Psoas muscle (tissue), 8 donors: ENCODE data around the gene PIGL. TPM values are rescaled to one million over a fixed set of nuclear protein-coding genes. Genes with fewer than 3 reads are reported as not detected.
"Not testable (repeated sequence)": the region's sequence is repeated elsewhere in the genome, so short reads cannot be mapped to it uniquely, and the experiment has no call there.

Experiments used
- ATAC-seq, 4 donors: fragments of 200-7000 bp; cut with Tn5 transposase; one replicate each; pipeline ENCODE4 v1.9.1; 2020; ENCODE audit warnings: moderate library complexity in 3 of 4, mild to moderate bottlenecking in 2 of 4
- DNase-seq, 2 donors: peaks; one replicate each; pipeline ENCODE4 v3.0.0-alpha.2; 2020
- H3K27ac ChIP-seq: fragments of 200-600 bp; one replicate; pipeline ENCODE4 v1.8.0; 2022
- H3K27me3 ChIP-seq, 3 donors: fragments of 200-600 bp in 1 of 3; one replicate each; pipeline versions ENCODE4 v1.6.1 to v1.8.0; 2013 to 2022; ENCODE audit warnings: low read length in 2 of 3, mild to moderate bottlenecking in 2 of 3, moderate library complexity in 1 of 3; ENCODE audit not compliant: insufficient read depth in 3 of 3
- H3K36me3 ChIP-seq, 2 donors: fragments of 200-600 bp in 1 of 2; one replicate each; pipeline versions ENCODE4 v1.6.1 to v1.8.0; 2013 to 2022; ENCODE audit warnings: low read depth in 1 of 2, mild to moderate bottlenecking in 1 of 2, moderate library complexity in 1 of 2; ENCODE audit not compliant: insufficient read depth in 1 of 2
- H3K4me1 ChIP-seq: fragments of 200-600 bp; one replicate; pipeline ENCODE4 v1.8.0; 2022
- H3K4me3 ChIP-seq: fragments of 200-600 bp; one replicate; pipeline ENCODE4 v1.8.0; 2022; ENCODE audit warnings: mild to moderate bottlenecking
- H3K9me3 ChIP-seq: fragments of 200-600 bp; one replicate; pipeline ENCODE4 v1.8.0; 2022
- WGBS, 3 donors: extraction: QIAGEN DNeasy Blood & Tissue Kit; methylation state at CpG; one replicate each; pipeline versions ENCODE4 v1.1.6 to v1.1.7; 2013; 5-methylcytosine and 5-hydroxymethylcytosine counted together
- intact Hi-C, 2 donors: fragments of 100-400 bp; cut with DNase I; formaldehyde crosslinking; loops; one replicate each; pipeline versions ENCODE4 v1.11.0 to v1.14.2; 2022
- polyA plus RNA-seq, 3 donors: library from polyadenylated mRNA; stranded (reverse); fragments of 200-250 nt; gene quantifications; one replicate each; pipeline ENCODE4 v1.2.3, GENCODE V29; 2013
- total RNA-seq, 4 donors: library from RNA; stranded (reverse); fragmentation: NEBNext Ultra II Directional in 2 of 4; extraction: Animal tissue kit (Norgen Biotek cat#: 25700) in 2 of 4; gene quantifications; one replicate each; pipeline versions ENCODE4 v1.2.1 to v1.2.4, GENCODE V29; 2021 to 2023
- TF ChIP-seq, protein P1 (sequence below): fragments of 200-600 bp; IDR thresholded peaks from one replicate; pipeline ENCODE4 v1.8.0; 2022; ENCODE audit warnings: antibody characterized with exemption
- donor health status: healthy with polysubstance abuse.
- donor health status: DM: no; HTN: no; CAD: no; lungs with moderate emphysema.
- donor health status: Bipolar disorder and iron deficiency.
- donor health status: healthy.
- donor health status: DM: yes; HTN: yes; CAD: no.
- donor health status: DM: no; HTN: no; CAD: no.
- donor health status: DM: no; HTN: no; CAD: no.
- donor health status: DM: yes; HTN: yes; CAD: no.

The PIGL gene
- total and polyA plus RNA-seq, 7 donors, result 3.8 to 13.2 (median 8.3) TPM

DNA sequence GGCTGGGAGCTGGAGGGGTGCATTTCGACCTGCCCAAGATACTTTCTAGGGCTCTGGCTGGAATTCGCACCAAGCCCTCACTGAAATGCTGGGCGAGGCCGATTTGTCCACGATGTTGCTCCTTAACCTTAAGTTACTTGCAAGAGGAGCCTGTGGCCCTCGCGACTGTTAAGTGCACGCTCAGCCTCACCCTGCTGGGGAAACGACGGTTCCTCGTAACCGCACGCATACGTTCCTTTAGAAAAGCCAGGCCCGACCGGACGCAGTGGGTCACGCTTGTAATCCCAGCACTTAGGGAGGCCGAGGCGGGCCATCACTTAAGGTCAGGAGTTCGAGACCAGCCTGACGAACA is 1.1 kb upstream of the PIGL start:
- no peaks in the 10 kb centered on the region for H3K27me3 ChIP-seq
- H3K36me3 ChIP-seq, result no peaks in the 10 kb centered on the region
- intact Hi-C loops, result no loop called here
- H3K27ac ChIP-seq, result peak overlapping the region; percentile 98
- peak overlapping the region; percentile 99 for H3K4me3 ChIP-seq
- 7 to 9% (median 8%) methylated on average over 22 of the region's 22 CpGs for WGBS, 3 donors
- H3K4me1 ChIP-seq, result peaks cover 41% of the 10 kb centered on the region
- TF ChIP-seq, protein P1, sequence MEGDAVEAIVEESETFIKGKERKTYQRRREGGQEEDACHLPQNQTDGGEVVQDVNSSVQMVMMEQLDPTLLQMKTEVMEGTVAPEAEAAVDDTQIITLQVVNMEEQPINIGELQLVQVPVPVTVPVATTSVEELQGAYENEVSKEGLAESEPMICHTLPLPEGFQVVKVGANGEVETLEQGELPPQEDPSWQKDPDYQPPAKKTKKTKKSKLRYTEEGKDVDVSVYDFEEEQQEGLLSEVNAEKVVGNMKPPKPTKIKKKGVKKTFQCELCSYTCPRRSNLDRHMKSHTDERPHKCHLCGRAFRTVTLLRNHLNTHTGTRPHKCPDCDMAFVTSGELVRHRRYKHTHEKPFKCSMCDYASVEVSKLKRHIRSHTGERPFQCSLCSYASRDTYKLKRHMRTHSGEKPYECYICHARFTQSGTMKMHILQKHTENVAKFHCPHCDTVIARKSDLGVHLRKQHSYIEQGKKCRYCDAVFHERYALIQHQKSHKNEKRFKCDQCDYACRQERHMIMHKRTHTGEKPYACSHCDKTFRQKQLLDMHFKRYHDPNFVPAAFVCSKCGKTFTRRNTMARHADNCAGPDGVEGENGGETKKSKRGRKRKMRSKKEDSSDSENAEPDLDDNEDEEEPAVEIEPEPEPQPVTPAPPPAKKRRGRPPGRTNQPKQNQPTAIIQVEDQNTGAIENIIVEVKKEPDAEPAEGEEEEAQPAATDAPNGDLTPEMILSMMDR, result no peak
- peak; percentile 36 to 52 (median 45) for ATAC-seq
- no peak for DNase-seq
- no peaks in the 10 kb centered on the region for H3K9me3 ChIP-seq

DNA sequence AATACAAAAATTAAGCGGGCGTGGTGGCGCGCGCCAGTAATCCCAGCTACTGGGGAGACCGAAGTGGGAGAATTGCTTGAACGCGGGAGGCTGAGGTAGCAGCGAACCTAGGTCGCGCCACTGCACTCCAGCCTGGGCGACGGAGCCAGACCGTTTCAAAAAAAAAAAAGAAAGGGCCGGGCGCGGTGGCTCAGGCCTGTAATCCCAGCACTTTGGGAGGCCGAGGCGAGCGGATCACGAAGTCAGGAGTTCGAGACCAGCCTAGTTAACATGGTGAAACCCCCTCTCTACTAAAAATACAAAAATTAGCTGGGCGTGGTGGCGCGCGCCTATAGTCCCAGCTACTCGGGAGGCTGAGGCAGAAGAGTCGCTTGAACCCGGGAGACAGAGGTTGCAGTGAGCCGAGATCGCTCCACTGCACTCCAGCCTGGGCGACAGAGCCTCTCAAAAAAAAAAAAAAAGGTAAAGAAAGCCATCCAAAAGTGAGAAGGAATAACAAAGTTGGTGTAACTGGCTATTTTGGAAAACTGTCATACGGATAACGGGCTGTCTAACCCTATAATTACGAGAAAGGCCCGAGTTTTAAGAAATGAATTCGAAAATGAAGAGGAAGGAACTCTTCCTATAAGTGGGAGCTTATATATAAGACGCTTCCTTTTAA is 539 bp upstream of the PIGL start:
- H3K27ac ChIP-seq, result peak overlapping the region; percentile 98
- DNase-seq, H3K36me3 ChIP-seq, H3K9me3 ChIP-seq, H3K27me3 ChIP-seq, ATAC-seq, intact Hi-C loops: not testable (repeated sequence)
- peak overlapping the region; percentile 99 for H3K4me3 ChIP-seq
- WGBS, 3 donors, result 70% methylated on average over 32 to 38 of the region's 38 CpGs
- H3K4me1 ChIP-seq, result peaks cover 36% of the 10 kb centered on the region

DNA sequence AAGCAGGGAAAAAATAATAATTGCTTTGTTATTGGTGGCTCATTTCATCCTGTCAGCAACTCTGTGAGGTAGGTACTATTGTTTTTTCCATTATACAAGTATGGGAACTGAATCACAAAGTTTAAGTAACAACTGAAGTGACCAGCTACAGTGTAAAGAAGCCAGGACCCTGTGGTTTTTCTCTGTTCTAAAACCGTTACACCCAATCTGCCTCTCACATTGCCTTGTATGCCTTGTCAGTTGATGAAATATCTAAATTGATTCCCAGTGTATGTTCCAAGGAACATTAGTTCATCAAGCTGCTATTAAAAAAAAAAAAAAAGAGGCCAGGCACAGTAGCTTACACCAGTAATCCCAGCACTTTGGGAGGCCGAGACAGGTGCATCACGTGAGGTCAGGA is 5.4 kb downstream of the PIGL start:
- intact Hi-C loops, result no loop called here
- ATAC-seq (no peak), DNase-seq (no peak)
- Histone ChIP-seq H3K9me3 (no peaks in the 10 kb centered on the region), H3K4me1 (peaks cover 12% of the 10 kb centered on the region), H3K36me3 (no peaks in the 10 kb centered on the region), H3K27ac (no peak overlapping the region), H3K4me3 (no peak overlapping the region), H3K27me3 (no peaks in the 10 kb centered on the region)
- WGBS, 3 donors, result 80 to 94% (median 85%) methylated on average over 3 of the region's 3 CpGs
- TF ChIP-seq, protein P1, result no peak

DNA sequence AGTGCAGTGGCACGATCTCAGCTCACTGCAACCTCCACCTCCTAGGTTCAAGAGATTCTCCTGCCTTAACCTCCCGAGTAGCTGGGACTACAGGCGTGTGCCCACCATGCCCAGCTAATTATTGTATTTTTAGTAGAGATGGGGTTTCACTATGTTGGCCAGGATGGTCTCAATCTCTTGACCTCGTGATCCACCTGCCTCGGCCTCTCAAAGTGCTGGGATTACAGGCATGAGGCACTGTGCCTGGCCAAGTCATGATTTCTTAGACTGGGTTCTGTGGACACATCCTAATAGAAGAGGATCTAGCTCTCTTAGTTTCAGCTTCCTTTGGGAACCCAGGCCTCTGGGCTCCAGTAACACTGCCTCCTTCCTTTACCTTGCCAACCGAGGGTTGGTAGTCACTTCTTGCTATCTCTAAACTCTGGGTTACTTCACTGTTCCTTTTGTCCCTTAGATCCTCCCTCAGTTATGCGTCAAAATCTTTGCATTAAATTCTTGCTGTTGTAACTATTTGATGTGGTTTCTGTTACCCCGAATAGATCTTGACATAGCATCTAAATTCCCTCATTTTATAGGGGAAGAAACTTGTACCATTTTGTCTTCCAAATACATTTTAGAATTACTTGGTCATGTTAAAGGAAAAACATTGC is 13.0 kb downstream of the PIGL start:
- ATAC-seq, H3K4me1 ChIP-seq, H3K4me3 ChIP-seq, H3K9me3 ChIP-seq, intact Hi-C loops, H3K27ac ChIP-seq, DNase-seq, H3K27me3 ChIP-seq: not testable (repeated sequence)
- WGBS, 3 donors, result 73 to 91% (median 76%) methylated on average over 8 of the region's 8 CpGs
- H3K36me3 ChIP-seq, result peaks cover 0 to 14% of the 10 kb centered on the region in 2 donors

DNA sequence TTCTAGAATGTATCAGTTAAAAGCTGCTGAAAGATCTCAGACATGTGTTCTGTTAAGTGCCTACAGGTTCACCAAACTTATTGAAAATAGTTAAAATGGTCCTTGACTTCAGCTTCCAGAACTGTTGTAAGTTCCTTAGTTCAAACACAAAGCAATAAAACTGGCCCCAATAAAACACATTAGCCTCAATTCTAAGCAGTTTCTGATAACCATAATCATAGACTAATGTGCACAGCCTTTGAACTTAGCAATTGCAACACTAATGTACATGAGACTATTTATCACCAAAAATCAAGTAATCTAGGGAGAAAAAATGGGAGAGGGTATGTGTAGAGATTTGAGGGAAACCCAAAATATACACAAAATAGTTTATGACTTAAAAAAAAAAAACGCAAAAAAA is 15.4 kb downstream of the PIGL start:
- intact Hi-C loops, result no loop called here
- ATAC-seq, result no peak
- 92 to 100% (median 96%) methylated on average over 1 of the region's 1 CpG for WGBS, 3 donors

More for the DNA sequence above, 15.4 kb downstream of the PIGL start:
- Histone ChIP-seq H3K4me1 (peaks cover 2% of the 10 kb centered on the region), H3K27me3 (no peaks in the 10 kb centered on the region), H3K27ac (no peak overlapping the region), H3K9me3 (no peaks in the 10 kb centered on the region), H3K4me3 (no peak overlapping the region), H3K36me3 (peaks cover 0 to 29% of the 10 kb centered on the region in 2 donors)
- TF ChIP-seq, protein P1, result no peak
- no peak for DNase-seq
